ENCODE results near the gene NOA1. TPM values are rescaled to one million over a fixed set of nuclear protein-coding genes. Genes with fewer than 3 reads are reported as not detected.

NOA1 gene
- total RNA-seq: 46.3 TPM

DNA sequence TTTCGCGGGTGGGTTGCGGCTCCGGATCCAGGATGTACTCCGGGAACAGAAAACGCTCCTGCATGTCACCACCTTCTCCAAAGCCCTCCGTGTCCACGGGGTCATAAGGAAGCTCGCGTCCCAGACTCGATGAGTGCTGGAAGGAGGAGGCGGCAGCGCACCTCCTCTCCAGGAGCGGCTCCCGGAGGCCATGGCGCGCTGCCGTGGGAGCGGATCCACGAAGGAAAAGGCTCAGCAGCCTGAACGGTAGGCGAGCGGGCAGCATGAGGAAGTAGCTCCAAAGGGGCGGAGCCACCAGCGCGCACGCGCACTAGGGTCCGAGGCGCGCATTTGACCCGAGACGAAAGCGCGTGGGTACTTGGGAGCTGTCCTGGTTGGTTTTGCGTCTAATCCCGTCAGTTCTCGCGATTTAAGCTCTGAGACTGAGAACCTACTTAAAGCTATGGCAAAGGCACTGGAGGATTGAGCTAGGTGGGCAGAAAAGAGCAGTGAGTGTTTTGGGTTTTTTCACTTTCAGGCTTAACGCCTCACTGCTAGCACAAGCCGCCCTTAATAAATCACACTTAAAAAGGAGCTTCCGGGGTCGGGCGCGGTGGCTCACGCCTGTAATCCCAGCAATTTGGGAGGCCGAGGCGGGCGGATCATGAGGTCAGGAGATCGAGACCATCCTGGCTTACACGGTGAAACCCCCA is at the start of gene NOA1:
Gene NOA1 (minus strand): TSS at position 286 of the 692 bp plus-strand sequence. CDS start 21 bp downstream, at position 265.
- DNase-seq (ENCODE audit: low read depth in 2 of 3, low spot score in 2 of 3): peak; percentile 99

DNA sequence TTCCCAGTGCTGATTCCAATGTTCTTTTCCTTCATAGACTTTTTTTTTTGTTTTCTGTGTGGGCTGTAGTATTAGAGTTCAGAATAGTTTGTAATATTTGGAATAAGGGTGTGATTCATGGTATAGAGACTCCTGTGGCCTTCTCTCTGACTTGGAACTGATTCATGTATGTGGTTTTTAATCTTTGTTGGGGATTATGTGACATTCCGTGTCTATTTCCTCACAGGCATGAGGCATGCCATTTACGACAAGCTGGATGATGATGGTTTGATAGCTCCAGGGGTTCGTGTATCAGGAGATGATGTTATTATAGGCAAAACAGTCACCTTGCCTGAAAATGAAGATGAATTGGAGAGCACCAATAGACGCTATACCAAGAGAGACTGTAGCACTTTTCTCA is 45.7 kb upstream of the NOA1 start:
- DNase-seq (ENCODE audit: low read depth in 2 of 3, low spot score in 2 of 3): no peak

DNA sequence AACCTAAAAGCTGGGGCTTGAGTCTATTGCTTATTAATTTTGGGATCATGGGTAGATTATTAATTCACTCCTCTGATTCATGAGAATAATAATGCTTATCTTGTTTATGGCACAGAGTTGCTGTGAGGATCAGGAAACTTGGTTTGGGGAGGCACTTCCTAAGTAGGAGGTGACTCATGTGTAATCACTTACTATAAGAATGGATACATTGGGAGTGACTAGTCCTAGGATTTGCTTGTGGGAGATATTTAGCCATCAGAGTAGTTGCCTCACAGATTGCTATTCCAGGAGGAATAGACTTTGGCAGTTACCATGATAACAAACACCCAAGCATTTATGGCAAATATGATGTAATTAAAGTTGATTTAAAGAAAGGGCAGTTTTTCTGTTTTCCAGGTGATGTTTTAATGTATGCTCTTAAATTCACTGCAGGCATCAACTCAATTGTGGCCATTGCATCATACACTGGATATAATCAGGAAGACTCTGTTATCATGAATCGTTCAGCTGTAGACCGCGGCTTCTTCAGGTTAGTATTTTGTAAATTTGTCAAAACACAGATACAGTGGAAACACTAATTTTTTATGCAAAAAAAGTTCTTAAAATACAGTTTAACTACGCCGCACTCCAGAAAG is 43.2 kb upstream of the NOA1 start:
- no peak for DNase-seq (ENCODE audit: low read depth in 2 of 3, low spot score in 2 of 3)

DNA sequence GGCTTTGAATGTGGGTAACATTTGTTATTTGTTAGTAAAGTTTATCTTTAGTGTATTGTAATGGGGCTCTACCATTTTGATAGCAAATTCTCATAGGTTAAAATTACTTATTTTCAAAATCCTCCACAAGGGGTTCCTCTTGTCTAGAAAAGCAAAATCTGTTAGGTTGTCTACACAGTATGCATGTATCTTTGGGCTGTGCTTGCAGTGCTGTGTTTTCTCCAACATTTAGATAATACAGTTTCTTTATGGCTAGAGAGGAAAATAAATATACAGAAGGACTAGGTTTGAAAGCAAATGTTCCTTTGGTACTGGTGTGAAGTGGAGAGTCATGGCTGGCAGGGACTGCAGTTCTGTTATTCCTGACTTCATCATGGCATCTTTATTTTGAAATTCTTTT is 41.6 kb upstream of the NOA1 start:
- DNase-seq (ENCODE audit: low read depth in 2 of 3, low spot score in 2 of 3): peak in 1 of 3 donors; percentile 10

DNA sequence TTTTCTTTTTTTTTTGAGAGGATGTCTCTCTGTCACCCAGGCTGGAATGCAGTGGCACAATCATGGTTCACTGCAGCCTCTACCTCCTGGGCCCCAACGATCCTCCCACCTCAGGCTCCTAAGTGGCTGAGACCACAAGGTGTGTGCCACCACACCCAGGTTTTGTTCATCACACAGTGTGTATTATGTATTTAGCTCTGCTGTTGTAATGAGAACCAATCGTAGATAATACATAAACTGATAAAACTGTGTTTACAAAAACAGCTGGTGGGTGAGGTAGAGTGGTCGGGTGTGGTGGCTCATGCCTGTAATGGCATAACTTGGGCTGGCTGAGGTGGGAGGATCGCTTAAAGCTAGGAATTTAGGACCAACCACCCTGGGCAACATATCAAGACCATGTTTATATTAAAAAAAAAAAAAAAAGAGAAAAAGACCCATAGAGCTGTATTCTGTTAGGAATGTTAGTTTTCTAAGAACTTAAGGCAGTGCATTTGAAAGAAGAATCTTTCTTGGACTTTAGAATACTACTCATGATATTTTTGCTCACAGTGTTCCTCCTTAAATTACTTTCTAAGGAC is 36.2 kb upstream of the NOA1 start:
- DNase-seq (ENCODE audit: low read depth in 2 of 3, low spot score in 2 of 3): no peak

DNA sequence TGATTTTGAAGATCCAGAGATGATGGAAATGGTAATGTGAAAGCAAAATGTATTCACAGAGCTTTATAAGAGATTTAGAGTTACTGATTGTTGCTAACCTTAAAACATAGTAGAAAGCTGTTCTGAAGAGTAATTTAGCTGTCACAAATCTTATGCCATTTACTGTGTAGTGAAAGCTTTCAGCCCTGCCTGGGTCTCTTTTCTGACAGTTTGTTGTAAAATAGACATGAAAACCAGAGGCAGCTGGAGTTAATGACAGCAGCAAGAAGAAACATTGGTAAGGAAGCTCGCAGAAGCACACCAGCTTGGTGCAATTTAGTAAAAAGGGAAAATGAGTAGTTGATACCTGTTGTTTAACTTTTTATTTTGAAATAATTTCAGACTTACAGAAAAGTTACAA is 22.3 kb upstream of the NOA1 start:
- DNase-seq (ENCODE audit: low read depth in 2 of 3, low spot score in 2 of 3): no peak

DNA sequence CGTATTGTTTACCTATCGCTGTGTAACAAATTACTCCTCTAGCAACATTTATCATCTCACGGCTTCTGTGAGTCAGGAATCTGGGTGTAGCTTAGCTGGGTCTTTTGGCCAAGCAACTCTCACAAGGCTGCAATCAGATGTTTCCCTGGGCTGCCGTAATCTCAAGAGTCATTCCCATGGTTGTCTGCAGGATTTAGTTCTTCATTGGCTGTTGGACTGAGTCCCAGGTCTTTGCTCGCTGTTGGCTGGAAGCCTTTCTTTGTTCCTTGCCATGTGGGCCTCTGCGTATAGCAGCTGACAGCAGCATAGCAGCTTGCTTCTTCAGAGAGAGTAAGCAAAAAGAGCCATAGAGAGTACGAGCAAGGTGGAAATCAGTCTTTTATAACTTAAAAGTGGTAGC is 18.1 kb upstream of the NOA1 start:
- DNase-seq (ENCODE audit: low read depth in 2 of 3, low spot score in 2 of 3): no peak

DNA sequence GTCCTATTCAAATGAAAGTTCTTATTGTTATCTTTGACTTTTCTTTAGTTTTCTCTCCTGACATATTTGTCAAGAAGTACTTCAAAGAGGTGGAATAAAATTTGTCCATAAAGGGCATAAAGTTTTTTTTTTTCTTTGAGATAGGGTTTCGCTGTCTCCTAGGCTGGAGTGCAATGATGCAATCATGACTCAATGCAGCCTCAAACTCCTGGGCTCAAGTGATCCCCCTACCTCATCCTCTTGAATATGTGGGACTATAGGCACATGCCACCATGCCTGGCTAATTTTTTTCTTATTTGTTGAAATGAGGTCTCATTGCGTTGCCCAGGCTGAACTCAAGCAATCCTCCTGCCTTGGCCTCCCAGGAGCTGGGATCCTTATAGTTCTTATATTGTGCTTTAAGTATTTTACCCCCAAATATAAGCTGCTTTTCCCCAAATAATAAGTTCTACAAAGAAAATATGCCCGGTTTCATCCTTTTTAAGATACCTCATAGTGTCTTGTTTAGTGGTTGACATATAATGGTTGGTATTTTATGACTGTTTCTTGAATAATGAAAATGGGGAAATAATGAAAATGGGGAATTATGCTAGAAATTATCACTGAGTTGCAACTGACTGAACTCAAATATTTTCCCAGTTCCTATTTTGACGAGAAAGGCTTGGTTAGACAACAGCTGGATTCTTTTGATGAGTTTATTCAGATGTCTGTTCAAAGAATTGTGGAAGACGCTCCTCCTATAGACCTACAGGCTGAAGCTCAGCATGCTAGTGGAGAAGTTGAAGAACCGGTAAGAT is 12.9 kb upstream of the NOA1 start:
- no peak for DNase-seq (ENCODE audit: low read depth in 2 of 3, low spot score in 2 of 3)

DNA sequence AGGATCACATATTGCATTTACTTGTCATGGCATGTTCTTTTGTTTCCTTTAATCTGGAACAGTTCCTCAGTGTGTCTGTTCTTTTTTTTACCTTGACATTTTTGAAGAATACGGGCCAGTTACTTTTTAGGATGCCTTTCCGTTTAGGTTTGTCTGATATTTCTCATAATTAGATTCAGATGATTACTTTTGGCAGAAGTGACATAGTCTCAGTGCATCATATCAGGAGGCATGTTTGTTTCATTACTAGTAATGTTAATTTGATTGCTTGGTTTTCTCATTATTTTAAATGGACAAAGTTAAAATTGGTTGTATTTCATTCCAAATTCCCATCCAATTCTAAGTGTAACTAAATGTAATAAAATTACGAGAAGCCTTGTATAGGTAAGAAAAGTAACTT is 9.5 kb upstream of the NOA1 start:
- DNase-seq (ENCODE audit: low read depth in 2 of 3, low spot score in 2 of 3): no peak

DNA sequence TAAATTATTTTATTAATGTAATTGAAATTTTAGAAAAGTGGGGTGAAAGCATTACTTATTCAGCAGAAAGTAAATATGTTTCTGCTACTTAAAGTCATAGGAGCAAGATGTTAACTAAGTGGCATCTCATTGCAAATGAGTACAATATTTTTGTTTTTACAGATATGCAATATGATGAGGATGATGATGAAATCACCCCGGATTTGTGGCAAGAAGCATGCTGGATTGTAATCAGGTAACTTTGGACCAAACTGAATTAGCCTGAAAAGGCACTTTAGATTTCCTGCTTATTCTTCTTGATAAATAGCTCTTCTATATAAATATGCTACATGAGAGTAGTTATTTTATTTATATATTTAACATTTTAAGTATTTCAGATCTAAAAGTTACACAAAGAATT is 8.8 kb upstream of the NOA1 start:
- DNase-seq (ENCODE audit: low read depth in 2 of 3, low spot score in 2 of 3): no peak

DNA sequence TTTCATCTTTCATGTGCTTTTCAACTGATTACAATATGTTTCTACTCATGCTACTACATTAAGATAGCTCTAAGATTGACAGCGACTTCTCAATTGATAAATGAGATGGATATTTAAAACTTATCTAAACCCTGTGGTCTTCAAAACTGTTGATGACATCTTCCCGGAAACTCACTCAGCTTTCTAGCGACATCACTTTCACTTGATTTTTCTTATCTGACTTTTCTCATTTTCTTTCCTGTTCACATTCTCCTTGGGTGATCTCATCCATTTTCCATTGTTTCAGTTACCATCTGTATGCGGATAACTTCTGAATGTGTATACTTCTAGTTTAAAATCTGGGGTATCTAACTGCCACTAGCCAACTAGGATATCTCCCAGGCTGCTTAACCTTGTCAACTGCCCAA is 4.4 kb upstream of the NOA1 start:
- no peak for DNase-seq (ENCODE audit: low read depth in 2 of 3, low spot score in 2 of 3)

DNA sequence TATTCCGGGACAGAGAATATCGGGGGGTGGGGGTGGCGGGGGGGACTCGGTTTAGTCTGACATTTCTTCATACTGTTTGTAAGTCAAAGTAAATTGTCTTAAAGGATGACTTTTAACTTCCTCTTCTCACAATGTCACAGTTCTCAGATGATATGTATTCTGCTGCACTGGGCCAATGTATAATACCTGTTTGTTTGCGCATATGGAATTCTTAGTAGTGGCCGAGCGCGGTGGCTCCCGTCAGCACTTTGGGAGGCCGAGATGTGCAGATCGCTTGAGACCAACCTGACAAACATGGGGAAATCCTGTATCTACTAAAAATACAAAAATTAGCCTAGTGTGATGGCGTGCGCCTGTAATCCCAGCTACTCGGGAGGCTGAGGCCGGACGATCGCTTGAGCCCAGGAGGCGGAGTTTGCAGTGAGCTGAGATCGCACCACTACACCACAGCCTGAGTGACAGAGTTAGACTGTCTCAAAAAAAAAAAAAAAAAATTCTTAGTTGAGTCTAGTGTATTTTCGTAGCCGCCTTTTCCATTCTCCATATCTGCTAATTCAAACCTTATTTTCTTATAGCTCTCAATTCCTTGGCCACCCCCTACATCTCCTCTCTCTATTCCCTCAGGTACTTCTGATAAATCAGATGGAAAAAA is 2.1 kb upstream of the NOA1 start:
- peak in 1 of 3 donors; percentile 32 for DNase-seq (ENCODE audit: low read depth in 2 of 3, low spot score in 2 of 3)

DNA sequence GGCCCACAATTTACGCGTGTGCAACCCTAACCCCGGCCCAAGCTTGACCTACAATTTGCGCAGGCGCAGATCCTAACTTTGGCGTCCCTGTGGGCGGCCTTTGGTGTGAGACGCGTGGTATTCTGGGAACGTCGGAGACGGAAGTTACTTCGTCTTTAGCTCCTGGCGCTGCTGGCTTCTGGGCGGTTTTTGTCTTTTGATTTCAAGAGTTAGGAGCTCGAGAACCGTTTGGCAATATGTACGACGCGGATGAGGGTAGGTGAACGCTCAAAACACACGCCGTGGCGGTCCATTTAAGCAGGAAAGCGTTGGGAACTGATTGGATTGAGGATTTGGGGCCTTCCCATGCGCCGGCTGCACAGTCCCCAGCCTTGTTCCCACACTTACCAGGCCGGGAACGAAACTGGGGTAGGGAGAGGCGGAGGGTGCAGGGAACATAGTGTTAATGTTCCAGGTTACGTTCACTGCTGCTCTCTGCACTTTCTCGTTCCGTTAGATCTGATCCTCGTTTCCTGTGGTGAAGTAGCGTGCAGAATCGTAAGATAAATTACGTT is 1.4 kb upstream of the NOA1 start, which contains the start of gene POLR2B:
Gene POLR2B (plus strand): TSS at position 147 of the 554 bp plus-strand sequence. CDS start 90 bp downstream, at position 237.
- DNase-seq (ENCODE audit: low read depth in 2 of 3, low spot score in 2 of 3): peak; percentile 58 to 94 (median 94)

DNA sequence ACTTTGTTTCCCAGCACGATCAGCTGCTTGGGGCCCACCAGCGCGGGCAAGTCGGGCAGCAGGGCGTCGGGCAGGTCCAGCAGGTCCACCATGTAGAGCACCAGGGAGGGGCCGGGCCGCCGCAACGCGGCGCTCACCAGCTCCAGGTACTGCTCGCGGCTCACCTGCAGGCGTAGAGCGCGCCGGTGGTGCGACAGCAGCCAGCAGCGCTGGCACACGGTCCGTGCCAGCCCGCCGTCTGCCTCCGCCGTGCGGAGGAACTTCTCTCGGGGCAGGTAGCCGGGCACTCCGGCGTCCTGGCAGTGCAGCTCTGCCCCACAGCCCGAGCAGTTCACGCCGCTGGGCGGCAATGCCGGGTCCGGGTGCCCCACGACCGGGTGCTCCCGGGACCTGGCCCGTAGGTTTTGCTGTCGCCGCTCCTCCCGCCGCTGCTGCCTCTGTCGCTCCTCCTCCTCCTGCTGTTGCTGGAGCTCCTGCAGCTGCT is 527 bp downstream of the NOA1 start:
- peak in 2 of 3 donors; percentile 34 to 39 for DNase-seq (ENCODE audit: low read depth in 2 of 3, low spot score in 2 of 3)

DNA sequence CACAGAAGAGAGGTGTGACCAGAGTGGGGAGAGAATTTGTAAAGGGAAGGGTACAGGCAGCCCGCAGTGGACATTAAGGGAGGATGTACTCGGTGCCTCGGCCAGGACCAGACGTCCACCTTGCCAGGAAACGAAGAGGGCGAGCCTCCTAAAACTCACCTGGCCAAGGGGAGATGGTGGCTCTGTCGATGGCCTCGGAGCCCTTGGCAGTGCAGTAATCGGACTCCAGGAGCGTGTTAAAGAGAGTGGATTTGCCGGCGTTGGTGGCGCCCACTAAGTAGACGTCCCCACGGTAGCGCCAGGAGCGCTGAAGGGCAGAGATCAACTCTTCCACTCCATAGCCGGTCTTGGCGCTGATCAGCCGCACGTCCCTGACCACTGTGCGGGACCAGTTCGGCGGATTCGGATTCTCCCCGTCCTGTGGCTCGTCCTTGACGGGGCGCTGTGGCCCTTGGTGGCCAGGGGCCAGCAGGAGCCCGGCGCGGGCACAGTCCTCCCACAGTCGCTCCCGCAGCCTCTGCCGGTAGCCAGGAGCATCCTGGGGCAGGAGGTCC is 1.0 kb downstream of the NOA1 start:
- peak in 1 of 3 donors; percentile 9 for DNase-seq (ENCODE audit: low read depth in 2 of 3, low spot score in 2 of 3)

DNA sequence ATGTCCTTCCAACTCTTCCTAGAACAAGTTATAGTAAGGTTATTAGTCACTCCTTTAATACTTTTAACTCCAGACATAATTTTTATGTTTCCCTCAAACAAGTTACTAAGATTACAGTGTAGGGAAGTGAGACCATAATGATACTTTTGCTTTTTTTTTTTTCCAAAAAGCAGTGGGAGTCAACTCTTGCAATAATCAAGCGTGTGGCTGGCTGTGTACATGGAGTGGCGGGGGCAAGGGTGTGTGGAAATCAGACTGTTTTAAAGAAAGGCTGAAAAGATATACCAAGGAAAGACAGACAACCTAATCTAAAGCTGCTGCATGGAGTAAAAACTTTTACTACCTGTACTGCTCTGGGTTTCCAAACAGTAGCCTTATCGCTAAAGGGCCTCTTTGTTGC is 4.1 kb downstream of the NOA1 start:
- DNase-seq (ENCODE audit: low read depth in 2 of 3, low spot score in 2 of 3): no peak

DNA sequence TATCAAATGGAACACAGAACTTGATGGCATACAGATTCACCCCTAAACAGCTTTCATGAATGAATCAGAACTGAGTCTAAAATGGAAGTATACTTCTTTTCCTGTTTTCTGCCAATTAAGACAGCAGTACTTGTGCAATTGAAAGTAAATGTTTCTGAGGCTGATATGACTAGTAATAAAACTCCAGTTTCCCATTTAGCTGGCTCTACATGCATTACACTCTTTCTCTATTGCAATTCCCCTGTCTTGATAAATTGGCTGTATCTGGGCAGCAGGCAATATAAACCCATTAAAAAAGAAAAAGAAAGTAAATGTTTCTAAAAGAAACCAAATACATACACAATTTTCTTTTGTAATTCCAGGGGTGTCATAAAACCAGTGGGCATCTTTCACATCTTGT is 4.6 kb downstream of the NOA1 start:
- peak in 1 of 3 donors; percentile 35 for DNase-seq (ENCODE audit: low read depth in 2 of 3, low spot score in 2 of 3)

DNA sequence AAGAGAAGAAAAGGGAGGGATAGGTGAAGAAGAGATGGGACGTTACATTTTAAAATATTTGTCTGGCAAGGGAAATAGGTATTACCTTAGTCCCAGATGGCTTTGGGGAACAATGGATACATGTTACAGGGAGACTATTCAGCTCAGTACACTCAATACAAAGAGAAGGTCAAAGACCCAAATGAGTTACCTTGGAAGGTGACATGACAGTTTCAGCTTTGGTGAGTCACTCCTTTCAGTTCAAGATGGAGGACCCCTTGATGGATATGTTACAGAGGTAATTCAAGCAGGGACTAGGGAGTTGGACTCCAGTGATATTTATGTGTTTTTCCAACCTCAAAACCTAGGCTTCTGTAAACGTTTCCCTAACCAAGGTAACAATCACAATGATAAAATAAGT is 5.0 kb downstream of the NOA1 start:
- no peak for DNase-seq (ENCODE audit: low read depth in 2 of 3, low spot score in 2 of 3)

DNA sequence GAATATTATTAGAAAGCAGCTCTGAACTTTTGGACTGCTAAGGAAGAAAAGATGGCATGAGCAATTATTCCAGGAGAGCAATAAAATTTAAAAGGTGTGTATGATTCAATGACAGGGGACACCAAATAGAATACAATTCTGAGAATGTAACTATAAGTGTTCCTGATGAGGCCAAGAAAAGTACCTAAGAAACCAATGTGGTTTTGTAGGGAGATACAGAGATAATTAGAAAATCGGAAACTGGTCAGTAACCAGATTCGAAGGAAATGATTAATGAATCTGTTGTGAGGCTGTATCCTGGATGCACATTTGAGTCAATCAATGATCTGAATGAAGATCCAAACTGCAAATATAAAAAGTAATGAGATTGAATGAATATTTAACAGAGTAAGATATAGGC is 6.0 kb downstream of the NOA1 start:
- no peak for DNase-seq (ENCODE audit: low read depth in 2 of 3, low spot score in 2 of 3)

DNA sequence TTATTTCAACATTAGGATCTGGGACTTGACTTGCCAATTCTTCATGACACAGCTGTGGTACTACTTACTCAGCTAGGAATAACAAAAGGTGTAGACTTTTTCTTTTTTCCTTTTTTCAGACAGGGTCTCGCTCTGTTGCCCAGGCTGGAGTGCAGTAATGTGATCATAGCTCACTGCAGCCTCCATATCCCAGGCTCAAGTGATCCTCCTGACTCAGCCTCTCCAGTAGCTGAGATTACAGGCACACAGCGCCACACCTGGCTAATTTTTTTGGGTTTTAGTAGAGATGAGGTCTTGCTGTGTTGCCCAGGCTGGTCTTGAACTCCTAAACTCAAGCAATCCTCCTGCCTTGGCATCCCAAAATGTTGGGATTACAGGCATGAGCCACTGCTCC is 16.3 kb downstream of the NOA1 start:
- no peak for DNase-seq (ENCODE audit: low read depth in 2 of 3, low spot score in 2 of 3)
